HG03025 (cell line): ENCODE results near the gene USP12.
"Not testable (repeated sequence)": the region's sequence is repeated elsewhere in the genome, so short reads cannot be mapped to it uniquely, and the experiment has no call there.

Experiments
- ATAC-seq: cut with Tn5 transposase; IDR thresholded peaks from one replicate; pipeline ENCODE4 v1.9.1; 2021; ENCODE audit warnings: mild to moderate bottlenecking, moderate library complexity; ENCODE audit not compliant: unreplicated experiment, low FRiP score

Gene USP12

GRCh38 chr13:27171244-27171826 lies at the start of gene USP12:
USP12 (minus strand) TSS chr13:27171811; CDS start chr13:27171639, 172 bp downstream.
- ATAC-seq, result peak; percentile 25

GRCh38 chr13:27219611-27220010 lies 48.0 kb upstream of the USP12 start:
- no peak for ATAC-seq

GRCh38 chr13:27218861-27219260 lies 47.2 kb upstream of the USP12 start:
- ATAC-seq, result not testable (repeated sequence)

- ATAC-seq, result not testable (repeated sequence)
These were observed 46.2 kb upstream of the USP12 start for GRCh38 chr13:27217791-27218190.

- not testable (repeated sequence) for ATAC-seq
These were observed 41.8 kb upstream of the USP12 start for GRCh38 chr13:27213386-27213785.

GRCh38 chr13:27211771-27212364 lies 40.3 kb upstream of the USP12 start:
- ATAC-seq, result no peak

GRCh38 chr13:27211271-27211670 lies 39.7 kb upstream of the USP12 start:
- ATAC-seq, result no peak

- no peak for ATAC-seq
These were observed 36.9 kb upstream of the USP12 start for GRCh38 chr13:27208514-27208913.

GRCh38 chr13:27203854-27204253 lies 32.2 kb upstream of the USP12 start:
- ATAC-seq, result no peak

- ATAC-seq, result no peak
These were observed 31.6 kb upstream of the USP12 start for GRCh38 chr13:27203186-27203585.

- no peak for ATAC-seq
These were observed 30.1 kb upstream of the USP12 start for GRCh38 chr13:27201661-27202060.

- no peak for ATAC-seq
These were observed 28.9 kb upstream of the USP12 start for GRCh38 chr13:27200413-27201070.

GRCh38 chr13:27199696-27200095 lies 28.1 kb upstream of the USP12 start:
- no peak for ATAC-seq

- no peak for ATAC-seq
These were observed 27.6 kb upstream of the USP12 start for GRCh38 chr13:27199211-27199610.

- ATAC-seq, result no peak
These were observed 23.5 kb upstream of the USP12 start for GRCh38 chr13:27194895-27195764.

- ATAC-seq, result no peak
These were observed 22.6 kb upstream of the USP12 start for GRCh38 chr13:27194209-27194608.

- no peak for ATAC-seq
These were observed 21.9 kb upstream of the USP12 start for GRCh38 chr13:27193496-27193895.

- ATAC-seq, result no peak
These were observed 21.4 kb upstream of the USP12 start for GRCh38 chr13:27192973-27193372.

- ATAC-seq, result not testable (repeated sequence)
These were observed 20.8 kb upstream of the USP12 start for GRCh38 chr13:27192367-27192766.

GRCh38 chr13:27189192-27189591 lies 17.6 kb upstream of the USP12 start:
- ATAC-seq, result no peak

- ATAC-seq, result no peak
These were observed 16.6 kb upstream of the USP12 start for GRCh38 chr13:27188239-27188638.
